Heart left ventricle (tissue), 13 donors: Measurements from ENCODE around the gene DNMT1.

Experiments
- POLR2A ChIP-seq, 2 donors: fragments of 450-650 bp; IDR thresholded peaks; one replicate each; pipeline ENCODE4 v1.6.1; 2017; ENCODE audit warnings: antibody characterized with exemption in 2 of 2, mild to moderate bottlenecking in 2 of 2, moderate library complexity in 2 of 2
- TF ChIP-seq, protein P1 (sequence below), 12 donors: fragments of 200-600 bp; sonication (generic) in 4 of 12; IDR thresholded peaks; one replicate each; pipeline versions ENCODE4 v1.5.0 to v1.8.0; 2018 to 2022; ENCODE audit warnings: antibody characterized with exemption in 12 of 12, mild to moderate bottlenecking in 5 of 12
- donor health status: ischemic (EF 13 %, LVEDD 7.1; RV severe dilation, severe dysfunction).
- donor health status: DM: no; HTN: yes; CAD: no.
- donor health status: DM: no; HTN: no; CAD: no.
- donor health status: ischemic (EF 25% LVEDD 6.9; RV normal size, moderate dysfunction).
- donor health status: ischemic (EF 25% LVEDD 5.7; RV mildly dilated, moderate dysfunction).
- donor health status: ischemic (EF 35%, LVEDD 5.7; RV mildly dilated, moderate dysfunction).
- donor health status: nonischemic (EF 11% LVEDD 7.7; RV severe dilation, severe dysfunction).
- donor health status: DM: yes; HTN: yes; CAD: no.
- donor health status: PGD.
- donor health status: ischemic (EF 29% LVEDD 5.4; RV normal size, mild dysfunction).
- donor health status: nonischemic (EF 23%, LVEDD 6.1; RV moderate dilation, normal function).

DNA sequence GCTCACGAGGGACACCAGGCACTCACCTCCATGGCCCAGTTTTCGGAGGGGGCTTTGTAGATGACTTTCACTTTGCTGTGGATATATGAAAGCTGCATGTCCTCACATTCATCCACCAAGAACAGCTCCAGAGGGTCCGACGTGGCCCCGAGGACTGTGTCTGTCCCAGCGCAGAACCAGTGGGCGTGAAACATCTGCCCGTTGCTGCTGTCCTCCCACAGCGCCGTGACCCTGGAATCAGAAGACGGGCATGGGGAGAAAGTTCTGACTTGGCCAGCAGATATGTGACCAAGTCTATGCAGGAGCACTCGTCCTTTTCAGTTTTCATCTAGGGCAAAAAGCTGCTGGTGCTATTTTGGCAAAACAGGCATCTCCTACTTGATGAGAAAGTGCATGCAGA, 45.3 kb downstream of the DNMT1 start:
- TF ChIP-seq, protein P1, sequence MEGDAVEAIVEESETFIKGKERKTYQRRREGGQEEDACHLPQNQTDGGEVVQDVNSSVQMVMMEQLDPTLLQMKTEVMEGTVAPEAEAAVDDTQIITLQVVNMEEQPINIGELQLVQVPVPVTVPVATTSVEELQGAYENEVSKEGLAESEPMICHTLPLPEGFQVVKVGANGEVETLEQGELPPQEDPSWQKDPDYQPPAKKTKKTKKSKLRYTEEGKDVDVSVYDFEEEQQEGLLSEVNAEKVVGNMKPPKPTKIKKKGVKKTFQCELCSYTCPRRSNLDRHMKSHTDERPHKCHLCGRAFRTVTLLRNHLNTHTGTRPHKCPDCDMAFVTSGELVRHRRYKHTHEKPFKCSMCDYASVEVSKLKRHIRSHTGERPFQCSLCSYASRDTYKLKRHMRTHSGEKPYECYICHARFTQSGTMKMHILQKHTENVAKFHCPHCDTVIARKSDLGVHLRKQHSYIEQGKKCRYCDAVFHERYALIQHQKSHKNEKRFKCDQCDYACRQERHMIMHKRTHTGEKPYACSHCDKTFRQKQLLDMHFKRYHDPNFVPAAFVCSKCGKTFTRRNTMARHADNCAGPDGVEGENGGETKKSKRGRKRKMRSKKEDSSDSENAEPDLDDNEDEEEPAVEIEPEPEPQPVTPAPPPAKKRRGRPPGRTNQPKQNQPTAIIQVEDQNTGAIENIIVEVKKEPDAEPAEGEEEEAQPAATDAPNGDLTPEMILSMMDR (IDR thresholded peaks at IDR 0.05): no peak
- no peak for TF ChIP-seq POLR2A (IDR thresholded peaks at IDR 0.05)
